H9 (cell line): ENCODE data around the gene ZCWPW2. TPM values are rescaled to one million over a fixed set of nuclear protein-coding genes. Genes with fewer than 3 reads are reported as not detected.

Experiments
- DNase-seq: peaks from one replicate; pipeline ENCODE4 v3.0.0-alpha.2; 2017
- H2AFZ ChIP-seq: one replicate; pipeline ENCODE4 v1.6.1; 2013; ENCODE audit warnings: mild to moderate bottlenecking, low read length, control low read depth, moderate library complexity
- H2AK5ac ChIP-seq: 2 replicates; pipeline ENCODE4 v1.6.1; 2013; ENCODE audit warnings: low read length, control low read depth, mixed read lengths; ENCODE audit not compliant: insufficient read length
- H2BK120ac ChIP-seq: one replicate; pipeline ENCODE4 v1.6.1; 2013; ENCODE audit warnings: low read depth, mild to moderate bottlenecking, low read length, control low read depth, inconsistent platforms; ENCODE audit not compliant: poor library complexity, severe bottlenecking
- H2BK12ac ChIP-seq: 2 replicates; pipeline ENCODE4 v1.6.1; 2013; ENCODE audit warnings: low read length, control low read depth, mixed read lengths, low read depth; ENCODE audit not compliant: insufficient read length
- H2BK15ac ChIP-seq: 2 replicates; pipeline ENCODE4 v1.6.1; 2013; ENCODE audit warnings: low read depth, low read length, control low read depth
- H2BK20ac ChIP-seq: one replicate; pipeline ENCODE4 v1.6.1; 2013; ENCODE audit warnings: low read depth, mild to moderate bottlenecking, low read length, control low read depth, inconsistent platforms; ENCODE audit not compliant: poor library complexity, severe bottlenecking
- H2BK5ac ChIP-seq: 2 replicates; pipeline ENCODE4 v1.6.1; 2013; ENCODE audit warnings: low read length, control low read depth, mixed read lengths; ENCODE audit not compliant: insufficient read length
- H3K14ac ChIP-seq: 2 replicates; pipeline ENCODE4 v1.6.1; 2013; ENCODE audit warnings: low read length, control low read depth; ENCODE audit not compliant: insufficient read depth
- H3K18ac ChIP-seq: 2 replicates; pipeline ENCODE4 v1.6.1; 2013; ENCODE audit warnings: low read depth, mild to moderate bottlenecking, mixed read lengths, low read length, control low read depth; ENCODE audit not compliant: insufficient read length
- H3K23ac ChIP-seq: 2 replicates; pipeline ENCODE4 v1.6.1; 2013; ENCODE audit warnings: low read length, control low read depth, mixed read lengths, low read depth; ENCODE audit not compliant: insufficient read length
- H3K23me2 ChIP-seq: 2 replicates; pipeline ENCODE4 v1.6.1; 2013; ENCODE audit warnings: low read depth, mild to moderate bottlenecking, mixed read lengths, low read length, control low read depth; ENCODE audit not compliant: insufficient read length, poor library complexity, severe bottlenecking
- H3K27ac ChIP-seq: 2 replicates; pipeline ENCODE4 v1.5.1; 2013; ENCODE audit warnings: low read length, control low read depth, mixed read lengths, low read depth; ENCODE audit not compliant: insufficient read length
- H3K27me3 ChIP-seq: 2 replicates; pipeline ENCODE4 v1.6.1; 2013; ENCODE audit warnings: low read length, control low read depth, inconsistent platforms; ENCODE audit not compliant: insufficient read depth
- H3K4ac ChIP-seq: 2 replicates; pipeline ENCODE4 v1.6.1; 2013; ENCODE audit warnings: low read depth, mild to moderate bottlenecking, control low read depth, inconsistent platforms, low read length, moderate library complexity
- H3K4me1 ChIP-seq: 2 replicates; pipeline ENCODE4 v1.6.1; 2013; ENCODE audit warnings: low read length, control low read depth, inconsistent platforms; ENCODE audit not compliant: insufficient read depth
- H3K4me2 ChIP-seq: 2 replicates; pipeline ENCODE4 v1.6.1; 2013; ENCODE audit warnings: low read length, control low read depth, mixed read lengths; ENCODE audit not compliant: insufficient read length, insufficient read depth
- H3K56ac ChIP-seq: 2 replicates; pipeline ENCODE4 v1.6.1; 2013; ENCODE audit warnings: low read depth, mild to moderate bottlenecking, mixed read lengths, low read length, control low read depth; ENCODE audit not compliant: insufficient read length
- H3K79me1 ChIP-seq: 2 replicates; pipeline ENCODE4 v1.6.1; 2013; ENCODE audit warnings: low read depth, mild to moderate bottlenecking, moderate library complexity, low read length, control low read depth, inconsistent platforms; ENCODE audit not compliant: insufficient read depth, poor library complexity, severe bottlenecking
- H3K79me2 ChIP-seq: 2 replicates; pipeline ENCODE4 v1.6.1; 2013; ENCODE audit warnings: low read length, control low read depth, inconsistent platforms; ENCODE audit not compliant: insufficient read depth
- H3K9ac ChIP-seq: 2 replicates; pipeline ENCODE4 v1.6.1; 2013; ENCODE audit warnings: low read length, control low read depth, mixed read lengths; ENCODE audit not compliant: insufficient read length; ENCODE audit errors: extremely low read depth
- H3K9me3 ChIP-seq: one replicate; pipeline ENCODE4 v1.6.1; 2013; ENCODE audit warnings: low read depth, low read length, inconsistent platforms; ENCODE audit not compliant: control insufficient read depth
- H3T11ph ChIP-seq: one replicate; pipeline ENCODE4 v1.6.1; 2013; ENCODE audit warnings: mild to moderate bottlenecking, low read length, control low read depth, inconsistent platforms
- H4K20me1 ChIP-seq: one replicate; pipeline ENCODE4 v1.6.1; 2013; ENCODE audit not compliant: control insufficient read depth, insufficient read length, insufficient read depth
- H4K5ac ChIP-seq: 2 replicates; pipeline ENCODE4 v1.6.1; 2013; ENCODE audit warnings: low read depth, mild to moderate bottlenecking, mixed read lengths, low read length, control low read depth; ENCODE audit not compliant: insufficient read length
- H4K8ac ChIP-seq: replicated peaks from 2 replicates; pipeline ENCODE4 v1.6.1; 2013; ENCODE audit warnings: low read length, control low read depth, mixed read lengths, low read depth; ENCODE audit not compliant: insufficient read length
- H4K91ac ChIP-seq: 2 replicates; pipeline ENCODE4 v1.6.1; 2013; ENCODE audit warnings: low read depth, mild to moderate bottlenecking, moderate library complexity, mixed read lengths, low read length, control low read depth; ENCODE audit not compliant: insufficient read length
- H3K27ac Mint-ChIP-seq, 3 experiments: 2 replicates in 2 of 3; 3 replicates in 1 of 3; pipeline ENCODE4 v1.8.0; 2020 to 2021; ENCODE audit warnings: mixed read lengths in 3 of 3, mild to moderate bottlenecking in 1 of 3, moderate library complexity in 1 of 3
- H3K27me3 Mint-ChIP-seq: 2 replicates; pipeline ENCODE4 v1.8.0; 2021; ENCODE audit warnings: low read depth, mild to moderate bottlenecking, moderate library complexity, mixed read lengths
- H3K36me3 Mint-ChIP-seq, 3 experiments: 2 replicates in 2 of 3; 3 replicates in 1 of 3; pipeline ENCODE4 v1.8.0; 2020 to 2021; ENCODE audit warnings: low read depth in 3 of 3, mixed read lengths in 3 of 3; ENCODE audit not compliant: insufficient read depth in 1 of 3
- H3K4me1 Mint-ChIP-seq, 2 experiments: 2 replicates each; pipeline ENCODE4 v1.8.0; 2020; ENCODE audit warnings: mixed read lengths in 2 of 2
- H3K4me3 Mint-ChIP-seq, 2 experiments: 2 replicates in 1 of 2; 3 replicates in 1 of 2; pipeline ENCODE4 v1.8.0; 2020 to 2021; ENCODE audit warnings: mild to moderate bottlenecking in 2 of 2, mixed read lengths in 2 of 2, moderate library complexity in 1 of 2
- H3K9me3 Mint-ChIP-seq, 2 experiments: 2 replicates in 1 of 2; 3 replicates in 1 of 2; pipeline ENCODE4 v1.8.0; 2020; ENCODE audit warnings: mild to moderate bottlenecking in 2 of 2, mixed read lengths in 2 of 2, moderate library complexity in 1 of 2
- CTCF ChIP-seq: fragments of 200-600 bp; sonication (generic); conservative IDR thresholded peaks from 3 replicates; pipeline ENCODE4 v1.8.0; 2021; ENCODE audit warnings: antibody characterized with exemption, mild to moderate bottlenecking
- WGBS: extraction: QIAGEN DNeasy Blood & Tissue Kit; methylation state at CpG from one replicate; pipeline ENCODE4 v1.1.7; 2013; ENCODE audit warnings: missing lambda C conversion rate, low lambda C conversion rate, mixed read lengths; ENCODE audit not compliant: insufficient read length; ENCODE audit errors: extremely low coverage; 5-methylcytosine and 5-hydroxymethylcytosine counted together
- total RNA-seq: library from RNA; stranded (reverse); gene quantifications from 2 replicates; pipeline ENCODE4 v1.2.1, GENCODE V29; 2021

Gene ZCWPW2
- total RNA-seq, 1 experiment from 2014 or later: 0.35 TPM

GRCh38 chr3:28348265-28348628 is 274 bp upstream of the ZCWPW2 start:
- H2AFZ ChIP-seq: no peak overlapping the region
- H4K5ac ChIP-seq: no peak overlapping the region
- Mint-ChIP-seq H3K9me3 (peaks cover 0 to 13% of the 10 kb centered on the region in 2 experiments; a peak in 1 of 5 replicates), H3K4me1 (peaks cover 21 to 25% of the 10 kb centered on the region in 2 experiments), H3K36me3 (peaks cover 4 to 19% (median 12%) of the 10 kb centered on the region in 3 experiments; a peak in 6 of 7 replicates), H3K27ac (peak overlapping the region; percentile 95 to 98 (median 98)), H3K27me3 (no peaks in the 10 kb centered on the region), H3K4me3 (peak overlapping the region; percentile 88 to 95)
- no peaks in the 10 kb centered on the region for H3K27me3 ChIP-seq
- peaks cover 6% of the 10 kb centered on the region for H3K23me2 ChIP-seq
- no peak for TF ChIP-seq CTCF
- WGBS: no CpG with 5 or more reads among the region's 16 CpGs
- no peak overlapping the region for H3K23ac ChIP-seq
- peak overlapping the region; percentile 95; the same call in 1 of the 2 replicates for H3K14ac ChIP-seq
- no peak overlapping the region for H3T11ph ChIP-seq
- H2BK15ac ChIP-seq: no peak overlapping the region
- H4K20me1 ChIP-seq: no peaks in the 10 kb centered on the region
- peak overlapping the region; percentile 99 for H3K18ac ChIP-seq
- no peak overlapping the region for H4K8ac ChIP-seq
- H4K91ac ChIP-seq: no peak overlapping the region
- no peak overlapping the region for H2BK5ac ChIP-seq
- no peak for DNase-seq
- H3K9me3 ChIP-seq: no peaks in the 10 kb centered on the region
- H3K9ac ChIP-seq: peak overlapping the region; percentile 83
- H2BK20ac ChIP-seq: no peak overlapping the region
- H3K27ac ChIP-seq: no peak overlapping the region
- H2BK12ac ChIP-seq: no peak overlapping the region
- H3K4ac ChIP-seq: no peak overlapping the region
- no peak overlapping the region for H2AK5ac ChIP-seq
- H3K56ac ChIP-seq: no peak overlapping the region
- no peaks in the 10 kb centered on the region; the same call in 1 of the 2 replicates for H3K4me1 ChIP-seq
- peak overlapping the region; percentile 93 for H3K4me2 ChIP-seq
- no peaks in the 10 kb centered on the region for H3K79me1 ChIP-seq
- H3K79me2 ChIP-seq: peaks cover 2% of the 10 kb centered on the region; the same call in 1 of the 2 replicates
- H2BK120ac ChIP-seq: no peak overlapping the region
